Ascending aorta (tissue), 2 donors: ENCODE results near the gene HMCN1. TPM values are rescaled to one million over a fixed set of nuclear protein-coding genes. Genes with fewer than 3 reads are reported as not detected.

Source experiments
- DNase-seq, 2 donors: peaks; one replicate each; pipeline ENCODE4 v3.0.0-alpha.2; 2019; ENCODE audit warnings: low spot score in 2 of 2
- H3K27ac ChIP-seq, 2 donors: fragments of 200-600 bp; sonication (generic); one replicate each; pipeline ENCODE4 v1.5.1; 2016 to 2017; ENCODE audit warnings: mild to moderate bottlenecking in 1 of 2
- H3K27me3 ChIP-seq: fragments of 200-600 bp; sonication (generic); one replicate; pipeline ENCODE4 v1.5.1; 2017
- H3K36me3 ChIP-seq, 2 donors: fragments of 200-600 bp; sonication (generic); one replicate each; pipeline ENCODE4 v1.5.1; 2016
- H3K4me1 ChIP-seq, 2 donors: fragments of 200-600 bp; sonication (generic); one replicate each; pipeline ENCODE4 v1.5.1; 2016 to 2017; ENCODE audit warnings: mild to moderate bottlenecking in 1 of 2
- H3K4me3 ChIP-seq, 2 donors: fragments of 200-600 bp; sonication (generic); one replicate each; pipeline ENCODE4 v1.5.1; 2016 to 2017; ENCODE audit warnings: mild to moderate bottlenecking in 1 of 2
- H3K9me3 ChIP-seq, 2 donors: fragments of 200-600 bp; sonication (generic); one replicate each; pipeline ENCODE4 v1.5.1; 2016
- CTCF ChIP-seq, 3 experiments: fragments of 200-600 bp in 2 of 3; fragments of 450-650 bp in 1 of 3; sonication (generic) in 2 of 3; IDR thresholded peaks; one replicate each; pipeline ENCODE4 v1.5.1; 2016 to 2019; ENCODE audit warnings: antibody characterized with exemption in 3 of 3, mild to moderate bottlenecking in 1 of 3, moderate library complexity in 1 of 3
- intact Hi-C: fragments of 100-400 bp; cut with DNase I; formaldehyde crosslinking; loops from one replicate; pipeline ENCODE4 v1.15.1; 2023
- total RNA-seq: library from RNA; depleted of rRNA; stranded (reverse); fragments of >200 nt; gene quantifications from one replicate; pipeline ENCODE4 v1.1.0, GENCODE V29; 2016

The HMCN1 gene
- total RNA-seq, 1 donor from 2014 or later = 61.7 TPM

- Histone ChIP-seq H3K4me1 (peaks cover 0 to 12% of the 10 kb centered on the region in 2 donors), H3K9me3 (no peaks in the 10 kb centered on the region), H3K27me3 (no peaks in the 10 kb centered on the region), H3K36me3 (peaks cover 3 to 5% of the 10 kb centered on the region in 2 donors), H3K27ac (peak overlapping the region in 1 of 2 donors; percentile 9), H3K4me3 (no peak overlapping the region)
- TF ChIP-seq CTCF (IDR thresholded peaks at IDR 0.05) = no peak
- intact Hi-C loops = no loop called here
- no peak for DNase-seq
Measured at GRCh38 chr1:186063091-186063657, 329.0 kb downstream of the HMCN1 start.

- Histone ChIP-seq H3K4me1 (no peaks in the 10 kb centered on the region), H3K27me3 (no peaks in the 10 kb centered on the region), H3K27ac (no peak overlapping the region), H3K4me3 (no peak overlapping the region), H3K36me3 (peaks cover 7 to 18% of the 10 kb centered on the region in 2 donors), H3K9me3 (no peaks in the 10 kb centered on the region)
- no peak for TF ChIP-seq CTCF (IDR thresholded peaks at IDR 0.05)
- intact Hi-C loops = no loop called here
- DNase-seq = no peak
Measured at GRCh38 chr1:186066411-186066810, 332.2 kb downstream of the HMCN1 start.

- no peak for TF ChIP-seq CTCF (IDR thresholded peaks at IDR 0.05)
- Histone ChIP-seq H3K27me3 (no peaks in the 10 kb centered on the region), H3K36me3 (peaks cover 4 to 22% of the 10 kb centered on the region in 2 donors), H3K4me3 (no peak overlapping the region), H3K27ac (no peak overlapping the region), H3K4me1 (peaks cover 2 to 6% of the 10 kb centered on the region in 2 donors), H3K9me3 (no peaks in the 10 kb centered on the region)
- intact Hi-C loops = no loop called here
- no peak for DNase-seq
Measured at GRCh38 chr1:186073697-186074096, 339.5 kb downstream of the HMCN1 start.

GRCh38 chr1:186076006-186076405, 341.8 kb downstream of the HMCN1 start:
- Histone ChIP-seq H3K9me3 (no peaks in the 10 kb centered on the region), H3K36me3 (peaks cover 7 to 15% of the 10 kb centered on the region in 2 donors), H3K4me1 (peaks cover 2 to 6% of the 10 kb centered on the region in 2 donors), H3K27me3 (no peaks in the 10 kb centered on the region), H3K4me3 (no peak overlapping the region), H3K27ac (peak overlapping the region; percentile 62)
- DNase-seq = no peak
- intact Hi-C loops = no loop called here
- TF ChIP-seq CTCF (IDR thresholded peaks at IDR 0.05) = no peak

- intact Hi-C loops = no loop called here
- H3K9me3 ChIP-seq = no peaks in the 10 kb centered on the region
- TF ChIP-seq CTCF (IDR thresholded peaks at IDR 0.05) = no peak
- H3K4me3 ChIP-seq = no peak overlapping the region
- peak overlapping the region in 1 of 2 donors; percentile 58 for H3K27ac ChIP-seq
- DNase-seq = no peak
- H3K36me3 ChIP-seq = peaks cover 0 to 5% of the 10 kb centered on the region in 2 donors
- H3K27me3 ChIP-seq = no peaks in the 10 kb centered on the region
- H3K4me1 ChIP-seq = peaks cover 2 to 8% of the 10 kb centered on the region in 2 donors
Measured at GRCh38 chr1:186078245-186078644, 344.1 kb downstream of the HMCN1 start.
